Measurements from ENCODE around the gene MNS1. TPM values are rescaled to one million over a fixed set of nuclear protein-coding genes. Genes with fewer than 3 reads are reported as not detected.

The MNS1 gene
- total RNA-seq, 1 donor from 2014 or later, result 4.8 TPM

DNA sequence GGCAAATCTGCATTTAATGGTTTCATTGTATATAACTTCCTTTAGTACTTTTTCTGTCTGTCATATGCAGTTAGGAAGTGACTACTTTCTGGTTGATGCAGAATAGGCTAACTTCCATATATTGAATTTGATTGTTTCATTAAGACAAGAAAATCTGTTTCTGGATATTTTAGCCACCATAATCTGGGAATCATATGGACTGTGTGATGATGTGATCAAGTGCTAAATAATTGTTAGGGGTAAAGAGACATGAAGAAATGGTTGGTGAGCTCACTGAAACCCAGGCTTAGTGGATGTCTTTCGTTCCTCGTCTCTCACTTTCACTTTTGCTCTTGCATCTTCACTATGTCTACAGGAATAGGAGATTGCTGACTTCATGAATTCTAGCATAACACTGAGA, 3.5 kb upstream of the MNS1 start:
- Mint-ChIP-seq H3K9me3 (ENCODE audit: low read depth) (no peaks in the 10 kb centered on the region), H3K27me3 (peaks cover 31% of the 10 kb centered on the region), H3K27ac (no peak overlapping the region), H3K4me3 (ENCODE audit: low read depth) (no peak overlapping the region), H3K36me3 (ENCODE audit: insufficient read depth) (no peaks in the 10 kb centered on the region), H3K4me1 (ENCODE audit: low read depth) (peaks cover 15% of the 10 kb centered on the region)
- TF ChIP-seq, protein P1, sequence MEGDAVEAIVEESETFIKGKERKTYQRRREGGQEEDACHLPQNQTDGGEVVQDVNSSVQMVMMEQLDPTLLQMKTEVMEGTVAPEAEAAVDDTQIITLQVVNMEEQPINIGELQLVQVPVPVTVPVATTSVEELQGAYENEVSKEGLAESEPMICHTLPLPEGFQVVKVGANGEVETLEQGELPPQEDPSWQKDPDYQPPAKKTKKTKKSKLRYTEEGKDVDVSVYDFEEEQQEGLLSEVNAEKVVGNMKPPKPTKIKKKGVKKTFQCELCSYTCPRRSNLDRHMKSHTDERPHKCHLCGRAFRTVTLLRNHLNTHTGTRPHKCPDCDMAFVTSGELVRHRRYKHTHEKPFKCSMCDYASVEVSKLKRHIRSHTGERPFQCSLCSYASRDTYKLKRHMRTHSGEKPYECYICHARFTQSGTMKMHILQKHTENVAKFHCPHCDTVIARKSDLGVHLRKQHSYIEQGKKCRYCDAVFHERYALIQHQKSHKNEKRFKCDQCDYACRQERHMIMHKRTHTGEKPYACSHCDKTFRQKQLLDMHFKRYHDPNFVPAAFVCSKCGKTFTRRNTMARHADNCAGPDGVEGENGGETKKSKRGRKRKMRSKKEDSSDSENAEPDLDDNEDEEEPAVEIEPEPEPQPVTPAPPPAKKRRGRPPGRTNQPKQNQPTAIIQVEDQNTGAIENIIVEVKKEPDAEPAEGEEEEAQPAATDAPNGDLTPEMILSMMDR (IDR thresholded peaks at IDR 0.05; ENCODE audit: unreplicated experiment), result no peak
- no peak for DNase-seq (ENCODE audit: low spot score, unreplicated experiment)

DNA sequence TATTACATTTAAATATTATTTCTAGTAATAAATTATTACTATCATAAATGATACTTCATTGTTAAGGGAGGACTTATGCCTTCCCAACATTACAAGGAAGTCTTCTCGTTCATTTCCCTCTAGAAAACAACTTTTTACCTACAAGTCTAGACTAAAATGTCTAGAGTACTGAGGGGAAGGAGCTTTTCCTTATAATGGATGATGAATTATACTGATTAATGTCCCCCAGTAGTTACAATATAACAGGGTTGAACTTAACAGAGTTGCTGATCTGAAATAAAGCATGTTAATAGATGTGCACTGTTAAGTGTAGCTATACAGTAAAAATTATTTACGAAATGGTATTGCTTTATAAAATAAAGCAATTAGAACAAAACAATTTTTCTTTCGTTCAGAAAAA, 2.7 kb upstream of the MNS1 start:
- DNase-seq (ENCODE audit: low spot score, unreplicated experiment), result no peak
- H3K4me1 Mint-ChIP-seq (ENCODE audit: low read depth), result peaks cover 15% of the 10 kb centered on the region
- TF ChIP-seq, protein P1 (IDR thresholded peaks at IDR 0.05; ENCODE audit: unreplicated experiment), result no peak
- H3K9me3 Mint-ChIP-seq (ENCODE audit: low read depth), result no peaks in the 10 kb centered on the region
- H3K27me3 Mint-ChIP-seq, result peaks cover 30% of the 10 kb centered on the region
- H3K36me3 Mint-ChIP-seq (ENCODE audit: insufficient read depth), result no peaks in the 10 kb centered on the region
- no peak overlapping the region for H3K4me3 Mint-ChIP-seq (ENCODE audit: low read depth)
- H3K27ac Mint-ChIP-seq, result no peak overlapping the region

DNA sequence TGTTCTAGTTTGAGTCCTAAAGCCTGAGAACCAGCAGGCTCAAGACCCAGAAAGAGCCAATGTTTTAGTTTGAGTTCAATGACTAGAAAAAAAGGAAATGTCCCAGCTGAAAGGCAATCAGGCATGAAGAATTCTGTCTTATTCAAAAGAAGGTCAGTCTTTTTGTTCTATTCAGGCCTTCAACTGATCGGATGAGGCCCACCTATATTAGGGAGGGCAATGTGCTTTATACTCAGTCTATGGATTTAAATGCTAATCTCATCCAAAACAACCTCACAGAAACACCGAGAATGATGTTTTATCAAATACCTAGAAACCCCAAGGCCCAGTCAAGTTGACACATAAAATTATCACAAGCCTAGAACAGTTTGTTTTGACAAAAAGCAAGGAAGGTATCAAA, 4.0 kb downstream of the MNS1 start:
- TF ChIP-seq, protein P1 (IDR thresholded peaks at IDR 0.05; ENCODE audit: unreplicated experiment), result no peak
- Mint-ChIP-seq H3K9me3 (ENCODE audit: low read depth) (no peaks in the 10 kb centered on the region), H3K36me3 (ENCODE audit: insufficient read depth) (peaks cover 5% of the 10 kb centered on the region), H3K4me1 (ENCODE audit: low read depth) (peaks cover 7% of the 10 kb centered on the region), H3K27ac (no peak overlapping the region), H3K27me3 (no peaks in the 10 kb centered on the region), H3K4me3 (ENCODE audit: low read depth) (no peak overlapping the region)
- DNase-seq (ENCODE audit: low spot score, unreplicated experiment), result no peak

DNA sequence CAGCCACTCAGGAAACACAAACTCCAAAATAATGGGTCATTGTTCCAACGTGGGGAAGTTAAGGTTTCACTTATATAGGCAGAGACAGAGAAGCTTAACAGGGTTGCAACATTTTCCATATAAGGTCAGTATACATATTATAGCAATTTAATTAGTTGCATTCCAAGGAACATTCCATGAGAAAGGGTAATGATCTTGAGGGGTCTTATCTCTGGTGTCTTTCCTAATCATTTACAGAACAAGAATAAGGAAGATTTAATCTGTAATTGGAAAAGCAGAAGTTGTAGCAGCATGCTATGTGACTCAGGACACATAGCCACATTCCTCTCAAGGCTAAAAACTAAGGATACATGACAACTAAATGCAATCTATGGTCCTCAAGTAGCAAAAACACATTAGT, 4.9 kb downstream of the MNS1 start:
- Mint-ChIP-seq H3K9me3 (ENCODE audit: low read depth) (no peaks in the 10 kb centered on the region), H3K27me3 (no peaks in the 10 kb centered on the region), H3K4me1 (ENCODE audit: low read depth) (peaks cover 7% of the 10 kb centered on the region), H3K27ac (no peak overlapping the region), H3K4me3 (ENCODE audit: low read depth) (no peak overlapping the region), H3K36me3 (ENCODE audit: insufficient read depth) (peaks cover 5% of the 10 kb centered on the region)
- TF ChIP-seq, protein P1 (IDR thresholded peaks at IDR 0.05; ENCODE audit: unreplicated experiment), result no peak
- DNase-seq (ENCODE audit: low spot score, unreplicated experiment), result no peak

DNA sequence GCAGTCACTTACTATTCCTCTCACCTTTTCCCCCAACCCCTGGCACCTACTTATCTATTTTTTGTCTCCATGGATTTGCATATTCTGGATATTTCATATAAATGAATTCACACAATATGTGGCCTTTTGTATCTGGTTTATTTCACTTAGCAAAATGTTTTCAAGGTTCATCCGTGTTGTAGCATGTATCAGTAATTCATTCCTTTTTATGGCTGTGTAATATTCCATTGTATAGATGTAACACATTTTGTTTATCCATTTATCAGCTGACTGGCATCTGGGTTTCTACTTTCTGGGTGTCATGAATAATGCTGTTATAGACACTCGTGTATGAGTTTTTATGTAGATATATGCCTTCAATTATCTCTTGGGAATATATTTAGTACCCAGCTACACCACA, 5.8 kb downstream of the MNS1 start:
- Mint-ChIP-seq H3K27me3 (no peaks in the 10 kb centered on the region), H3K4me1 (ENCODE audit: low read depth) (peaks cover 1% of the 10 kb centered on the region), H3K4me3 (ENCODE audit: low read depth) (no peak overlapping the region), H3K27ac (no peak overlapping the region), H3K9me3 (ENCODE audit: low read depth) (no peaks in the 10 kb centered on the region), H3K36me3 (ENCODE audit: insufficient read depth) (peaks cover 5% of the 10 kb centered on the region)
- DNase-seq (ENCODE audit: low spot score, unreplicated experiment), result no peak
- TF ChIP-seq, protein P1 (IDR thresholded peaks at IDR 0.05; ENCODE audit: unreplicated experiment), result no peak

Data from progenitor cell of endocrine pancreas (in vitro differentiated cells).